HepG2 (cell line): ENCODE results near the gene TEX14. TPM values are rescaled to one million over a fixed set of nuclear protein-coding genes. Genes with fewer than 3 reads are reported as not detected.

Experiments
- ARNT2 ChIP-seq: sonication (generic); formaldehyde crosslinking; IDR thresholded peaks from 2 replicates; pipeline ENCODE4 v1.8.0; 2022; ENCODE audit warnings: mild to moderate bottlenecking, low read depth, missing genetic modification reagents, moderate library complexity
- GATA4 ChIP-seq: sonication (generic); IDR thresholded peaks from 2 replicates; pipeline ENCODE4 v1.6.1; 2016; ENCODE audit warnings: antibody characterized with exemption, low read depth, borderline replicate concordance
- IKZF1 ChIP-seq: fragments of 450-650 bp; IDR thresholded peaks from 2 replicates; pipeline ENCODE4 v1.7.1; 2016
- MEIS2 ChIP-seq: sonication (generic); formaldehyde crosslinking; IDR thresholded peaks from 2 replicates; pipeline ENCODE4 v1.9.0; 2021; ENCODE audit warnings: mild to moderate bottlenecking, missing genetic modification reagents
- NFAT5 ChIP-seq: sonication (generic); formaldehyde crosslinking; IDR thresholded peaks from 2 replicates; pipeline ENCODE4 v1.4.0; 2020; ENCODE audit warnings: missing genetic modification reagents
- PAF1 ChIP-seq: IDR thresholded peaks from 2 replicates; pipeline ENCODE4 v1.6.1; 2016; ENCODE audit warnings: missing genetic modification reagents, missing compliant biosample characterization
- PLRG1 ChIP-seq: fragments of 450-650 bp; conservative IDR thresholded peaks from 2 replicates; pipeline ENCODE4 v1.6.1; 2016
- TFAP4 ChIP-seq: sonication (generic); IDR thresholded peaks from 2 replicates; pipeline ENCODE4 v1.6.1; 2016; ENCODE audit warnings: low read depth, borderline replicate concordance
- ZBTB14 ChIP-seq: sonication (generic); formaldehyde crosslinking; IDR thresholded peaks from 2 replicates; pipeline ENCODE4 v1.4.0; 2020; ENCODE audit warnings: missing genetic modification reagents
- ZFX ChIP-seq: sonication (generic); formaldehyde crosslinking; IDR thresholded peaks from 2 replicates; pipeline ENCODE4 v1.4.0; 2020; ENCODE audit warnings: mild to moderate bottlenecking, low read depth, missing genetic modification reagents, moderate library complexity
- ZNF589 ChIP-seq: sonication (generic); formaldehyde crosslinking; conservative IDR thresholded peaks from 2 replicates; pipeline ENCODE4 v1.8.0; 2022; ENCODE audit warnings: mild to moderate bottlenecking, moderate library complexity, missing genetic modification reagents
- ZNF687 ChIP-seq: sonication (generic); formaldehyde crosslinking; IDR thresholded peaks from 2 replicates; pipeline ENCODE4 v1.5.1; 2020; ENCODE audit warnings: mild to moderate bottlenecking, missing genetic modification reagents, moderate library complexity
- ZNF816 ChIP-seq: sonication (generic); formaldehyde crosslinking; IDR thresholded peaks from 2 replicates; pipeline ENCODE4 v1.8.0; 2022; ENCODE audit warnings: missing genetic modification reagents, mild to moderate bottlenecking, borderline replicate concordance
- polyA plus RNA-seq, 8 experiments: library from polyadenylated mRNA; depleted of rRNA in 3 of 8; stranded (reverse) in 7 of 8; unstranded in 1 of 8; fragments of >200 nt; fragmentation: Illumina TruSeq in 4 of 8; extraction: Trizol in 4 of 8; gene quantifications; 2 replicates each; pipeline versions ENCODE4 v1.2.1 to v1.2.3, GENCODE V29; 2011 to 2016; ENCODE audit warnings: low read depth in 4 of 8, missing spikeins in 1 of 8, mixed read lengths in 1 of 8; ENCODE audit not compliant: insufficient read depth in 1 of 8
- total RNA-seq, 5 experiments: library from RNA; depleted of rRNA; stranded (reverse); fragments of >200 nt; fragmentation: Illumina TruSeq; extraction: Trizol; gene quantifications; 2 replicates each; pipeline ENCODE4 v1.2.3, GENCODE V29; 2016; ENCODE audit warnings: low read depth in 1 of 5
- TF ChIP-seq, protein P1 (sequence below): sonication (generic); formaldehyde crosslinking; conservative IDR thresholded peaks from 2 replicates; pipeline ENCODE4 v1.4.0; 2020; ENCODE audit warnings: mild to moderate bottlenecking, missing genetic modification reagents, moderate library complexity

Gene TEX14
- total and polyA plus RNA-seq, 2 of the 13 experiments (the other 11 are each of a cell fraction or from before 2014, with no cell fraction given) = 0.04 to 0.07 TPM

- TF ChIP-seq ZBTB14 (0 out of 2 replicates have a peak, but pooled peaks have one; percentile 32), MEIS2 (CRISPR knock-in tag) (no peak), ARNT2 (CRISPR knock-in tag) (0 out of 2 replicates have a peak, but pooled peaks have one; percentile 33), PLRG1 (no peak), IKZF1 (no peak), ZNF687 (CRISPR knock-in tag) (peak; percentile 75), GATA4 (0 out of 2 replicates have a peak, but pooled peaks have one; percentile 17), NFAT5 (peak; percentile 50; the same call in 1 of the 2 replicates), ZNF589 (CRISPR knock-in tag) (no peak), ZNF816 (CRISPR knock-in tag) (peak; percentile 45; the same call in 1 of the 2 replicates), TFAP4 (peak; percentile 88), PAF1 (no peak), ZFX (CRISPR knock-in tag) (peak; percentile 9; the same call in 1 of the 2 replicates)
- TF ChIP-seq, protein P1, sequence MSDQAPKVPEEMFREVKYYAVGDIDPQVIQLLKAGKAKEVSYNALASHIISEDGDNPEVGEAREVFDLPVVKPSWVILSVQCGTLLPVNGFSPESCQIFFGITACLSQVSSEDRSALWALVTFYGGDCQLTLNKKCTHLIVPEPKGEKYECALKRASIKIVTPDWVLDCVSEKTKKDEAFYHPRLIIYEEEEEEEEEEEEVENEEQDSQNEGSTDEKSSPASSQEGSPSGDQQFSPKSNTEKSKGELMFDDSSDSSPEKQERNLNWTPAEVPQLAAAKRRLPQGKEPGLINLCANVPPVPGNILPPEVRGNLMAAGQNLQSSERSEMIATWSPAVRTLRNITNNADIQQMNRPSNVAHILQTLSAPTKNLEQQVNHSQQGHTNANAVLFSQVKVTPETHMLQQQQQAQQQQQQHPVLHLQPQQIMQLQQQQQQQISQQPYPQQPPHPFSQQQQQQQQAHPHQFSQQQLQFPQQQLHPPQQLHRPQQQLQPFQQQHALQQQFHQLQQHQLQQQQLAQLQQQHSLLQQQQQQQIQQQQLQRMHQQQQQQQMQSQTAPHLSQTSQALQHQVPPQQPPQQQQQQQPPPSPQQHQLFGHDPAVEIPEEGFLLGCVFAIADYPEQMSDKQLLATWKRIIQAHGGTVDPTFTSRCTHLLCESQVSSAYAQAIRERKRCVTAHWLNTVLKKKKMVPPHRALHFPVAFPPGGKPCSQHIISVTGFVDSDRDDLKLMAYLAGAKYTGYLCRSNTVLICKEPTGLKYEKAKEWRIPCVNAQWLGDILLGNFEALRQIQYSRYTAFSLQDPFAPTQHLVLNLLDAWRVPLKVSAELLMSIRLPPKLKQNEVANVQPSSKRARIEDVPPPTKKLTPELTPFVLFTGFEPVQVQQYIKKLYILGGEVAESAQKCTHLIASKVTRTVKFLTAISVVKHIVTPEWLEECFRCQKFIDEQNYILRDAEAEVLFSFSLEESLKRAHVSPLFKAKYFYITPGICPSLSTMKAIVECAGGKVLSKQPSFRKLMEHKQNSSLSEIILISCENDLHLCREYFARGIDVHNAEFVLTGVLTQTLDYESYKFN (CRISPR knock-in tag) = no peak
These were observed 174.4 kb downstream of the TEX14 start (continued) for GRCh38 chr17:58517378-58517927.
